ENCODE results near the gene CCDC90B.

Gene CCDC90B

GRCh38 chr11:83223457-83223856 is 62.7 kb downstream of the CCDC90B start:
- no peak for DNase-seq (ENCODE audit: low read depth)

DNA sequence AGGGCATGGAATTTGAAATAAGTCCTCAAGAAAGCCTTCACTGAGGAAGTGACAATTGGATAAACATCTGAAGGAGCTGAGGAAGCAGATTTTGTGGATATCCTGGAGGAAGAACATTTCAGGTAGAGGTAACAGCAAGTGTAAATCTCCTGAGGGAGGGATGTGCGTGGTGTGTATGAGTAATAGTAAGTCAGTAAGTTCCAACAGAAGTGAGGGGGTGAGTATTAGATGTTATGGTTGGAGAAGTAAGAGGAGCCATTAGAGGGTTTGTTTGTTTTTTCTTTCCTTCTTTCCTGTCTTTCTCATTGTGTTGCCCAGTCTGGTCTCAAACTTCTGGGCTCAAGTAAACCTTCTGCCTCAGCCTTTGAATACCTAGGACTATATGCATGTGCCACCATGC is 63.7 kb downstream of the CCDC90B start:
- TF ChIP-seq, protein P1, sequence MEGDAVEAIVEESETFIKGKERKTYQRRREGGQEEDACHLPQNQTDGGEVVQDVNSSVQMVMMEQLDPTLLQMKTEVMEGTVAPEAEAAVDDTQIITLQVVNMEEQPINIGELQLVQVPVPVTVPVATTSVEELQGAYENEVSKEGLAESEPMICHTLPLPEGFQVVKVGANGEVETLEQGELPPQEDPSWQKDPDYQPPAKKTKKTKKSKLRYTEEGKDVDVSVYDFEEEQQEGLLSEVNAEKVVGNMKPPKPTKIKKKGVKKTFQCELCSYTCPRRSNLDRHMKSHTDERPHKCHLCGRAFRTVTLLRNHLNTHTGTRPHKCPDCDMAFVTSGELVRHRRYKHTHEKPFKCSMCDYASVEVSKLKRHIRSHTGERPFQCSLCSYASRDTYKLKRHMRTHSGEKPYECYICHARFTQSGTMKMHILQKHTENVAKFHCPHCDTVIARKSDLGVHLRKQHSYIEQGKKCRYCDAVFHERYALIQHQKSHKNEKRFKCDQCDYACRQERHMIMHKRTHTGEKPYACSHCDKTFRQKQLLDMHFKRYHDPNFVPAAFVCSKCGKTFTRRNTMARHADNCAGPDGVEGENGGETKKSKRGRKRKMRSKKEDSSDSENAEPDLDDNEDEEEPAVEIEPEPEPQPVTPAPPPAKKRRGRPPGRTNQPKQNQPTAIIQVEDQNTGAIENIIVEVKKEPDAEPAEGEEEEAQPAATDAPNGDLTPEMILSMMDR (IDR thresholded peaks at IDR 0.05; ENCODE audit: low read depth, low read length, missing control alignments): no peak
- no peak overlapping the region for H3K4me3 ChIP-seq (ENCODE audit: low read depth, low read length)
- DNase-seq (ENCODE audit: low read depth): no peak

More at GRCh38 chr11:83223457-83223856, 62.7 kb downstream of the CCDC90B start:
- TF ChIP-seq, protein P1 (IDR thresholded peaks at IDR 0.05; ENCODE audit: low read depth, low read length, missing control alignments): no peak
- no peak overlapping the region for H3K4me3 ChIP-seq (ENCODE audit: low read depth, low read length)

DNA sequence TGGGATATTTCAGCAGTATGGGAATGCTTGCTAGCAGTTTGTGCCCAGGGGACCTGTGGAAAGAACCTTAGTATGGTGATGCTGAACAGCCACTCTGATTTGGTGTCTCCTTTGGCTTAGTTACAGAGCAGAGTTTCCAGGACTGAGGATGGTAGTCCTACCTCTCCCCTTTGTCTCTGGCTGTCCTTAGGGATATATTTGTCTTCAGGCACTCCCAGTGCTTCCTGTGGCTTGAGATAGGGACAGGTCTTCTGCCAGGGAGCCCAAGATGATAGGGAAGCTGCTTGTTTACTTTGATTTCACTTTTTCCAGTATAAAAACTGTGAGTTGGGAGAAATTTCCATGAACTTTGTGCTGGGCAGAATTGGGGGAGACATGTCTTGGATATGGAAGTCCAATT is 64.5 kb downstream of the CCDC90B start:
- TF ChIP-seq, protein P1 (IDR thresholded peaks at IDR 0.05; ENCODE audit: low read depth, low read length, missing control alignments): no peak
- H3K4me3 ChIP-seq (ENCODE audit: low read depth, low read length): no peak overlapping the region
- DNase-seq (ENCODE audit: low read depth): no peak

GRCh38 chr11:83220260-83220659 is 65.9 kb downstream of the CCDC90B start:
- no peak for DNase-seq (ENCODE audit: low read depth)
- H3K4me3 ChIP-seq (ENCODE audit: low read depth, low read length): no peak overlapping the region
- TF ChIP-seq, protein P1 (IDR thresholded peaks at IDR 0.05; ENCODE audit: low read depth, low read length, missing control alignments): no peak

GRCh38 chr11:83219095-83219494 is 67.1 kb downstream of the CCDC90B start:
- DNase-seq (ENCODE audit: low read depth): no peak
- TF ChIP-seq, protein P1 (IDR thresholded peaks at IDR 0.05; ENCODE audit: low read depth, low read length, missing control alignments): peak; percentile 30
- H3K4me3 ChIP-seq (ENCODE audit: low read depth, low read length): no peak overlapping the region
